ENCODE measurements around the gene NR5A2.
"Not testable (repeated sequence)": the region's sequence is repeated elsewhere in the genome, so short reads cannot be mapped to it uniquely, and the experiment has no call there.

NR5A2 gene

GRCh38 chr1:200184196-200184595 lies 156.7 kb downstream of the NR5A2 start:
- FAIRE-seq (no peak), DNase-seq (ENCODE audit: insufficient read length, low spot score) (peak; percentile 61)

- FAIRE-seq; DNase-seq (ENCODE audit: insufficient read length, low spot score): not testable (repeated sequence)
Measured at GRCh38 chr1:200185191-200185590, 157.7 kb downstream of the NR5A2 start.

- FAIRE-seq; DNase-seq (ENCODE audit: insufficient read length, low spot score): not testable (repeated sequence)
Measured at GRCh38 chr1:200187332-200187731, 159.8 kb downstream of the NR5A2 start.

- FAIRE-seq (no peak), DNase-seq (ENCODE audit: insufficient read length, low spot score) (no peak)
Measured at GRCh38 chr1:200191993-200192392, 164.5 kb downstream of the NR5A2 start.

- DNase-seq (ENCODE audit: insufficient read length, low spot score) (no peak), FAIRE-seq (no peak)
Measured at GRCh38 chr1:200194477-200194876, 167.0 kb downstream of the NR5A2 start.

- DNase-seq (ENCODE audit: insufficient read length, low spot score), result no peak
Measured at GRCh38 chr1:200198236-200198635, 170.7 kb downstream of the NR5A2 start.

GRCh38 chr1:200205216-200205995 lies 177.9 kb downstream of the NR5A2 start:
- DNase-seq (ENCODE audit: insufficient read length, low spot score), result no peak
- no peak for FAIRE-seq

More at GRCh38 chr1:200198236-200198635, 170.7 kb downstream of the NR5A2 start:
- no peak for FAIRE-seq

GRCh38 chr1:200206340-200206739 lies 178.8 kb downstream of the NR5A2 start:
- peak; percentile 26 for FAIRE-seq

GRCh38 chr1:200206761-200207160 lies 179.3 kb downstream of the NR5A2 start:
- no peak for DNase-seq (ENCODE audit: insufficient read length, low spot score)
- no peak for FAIRE-seq

More at GRCh38 chr1:200206340-200206739, 178.8 kb downstream of the NR5A2 start:
- peak; percentile 33 for DNase-seq (ENCODE audit: insufficient read length, low spot score)

GRCh38 chr1:200207711-200208126 lies 180.2 kb downstream of the NR5A2 start:
- no peak for DNase-seq (ENCODE audit: insufficient read length, low spot score)
- no peak for FAIRE-seq

GRCh38 chr1:200211157-200211556 lies 183.6 kb downstream of the NR5A2 start:
- FAIRE-seq, result no peak
- DNase-seq (ENCODE audit: insufficient read length, low spot score), result no peak

- DNase-seq (ENCODE audit: insufficient read length, low spot score), result no peak
- FAIRE-seq, result no peak
Measured at GRCh38 chr1:200213392-200213791, 185.9 kb downstream of the NR5A2 start.

- DNase-seq (ENCODE audit: insufficient read length, low spot score) (no peak), FAIRE-seq (no peak)
Measured at GRCh38 chr1:200213921-200214320, 186.4 kb downstream of the NR5A2 start.

- FAIRE-seq (no peak), DNase-seq (ENCODE audit: insufficient read length, low spot score) (no peak)
Measured at GRCh38 chr1:200215350-200215749, 187.8 kb downstream of the NR5A2 start.

- DNase-seq (ENCODE audit: insufficient read length, low spot score) (no peak), FAIRE-seq (no peak)
Measured at GRCh38 chr1:200217703-200218102, 190.2 kb downstream of the NR5A2 start.

- FAIRE-seq (no peak), DNase-seq (ENCODE audit: insufficient read length, low spot score) (no peak)
Measured at GRCh38 chr1:200221614-200222282, 194.2 kb downstream of the NR5A2 start.

- FAIRE-seq (no peak), DNase-seq (ENCODE audit: insufficient read length, low spot score) (no peak)
Measured at GRCh38 chr1:200223207-200223606, 195.7 kb downstream of the NR5A2 start.

- DNase-seq (ENCODE audit: insufficient read length, low spot score), result no peak
- no peak for FAIRE-seq
Measured at GRCh38 chr1:200223613-200224012, 196.1 kb downstream of the NR5A2 start.

- FAIRE-seq (no peak), DNase-seq (ENCODE audit: insufficient read length, low spot score) (no peak)
Measured at GRCh38 chr1:200224315-200224714, 196.8 kb downstream of the NR5A2 start.

- no peak for FAIRE-seq
- no peak for DNase-seq (ENCODE audit: insufficient read length, low spot score)
Measured at GRCh38 chr1:200226268-200226968, 198.9 kb downstream of the NR5A2 start.

- DNase-seq (ENCODE audit: insufficient read length, low spot score) (no peak), FAIRE-seq (no peak)
Measured at GRCh38 chr1:200226969-200227303, 199.4 kb downstream of the NR5A2 start.
